NCI-H82 (cell line): ENCODE measurements around the gene MAL.

ENCODE experiments used
- DNase-seq: peaks from one replicate; lab custom pipeline; 2025; lab: John Stamatoyannopoulos, UW

Gene MAL

DNA sequence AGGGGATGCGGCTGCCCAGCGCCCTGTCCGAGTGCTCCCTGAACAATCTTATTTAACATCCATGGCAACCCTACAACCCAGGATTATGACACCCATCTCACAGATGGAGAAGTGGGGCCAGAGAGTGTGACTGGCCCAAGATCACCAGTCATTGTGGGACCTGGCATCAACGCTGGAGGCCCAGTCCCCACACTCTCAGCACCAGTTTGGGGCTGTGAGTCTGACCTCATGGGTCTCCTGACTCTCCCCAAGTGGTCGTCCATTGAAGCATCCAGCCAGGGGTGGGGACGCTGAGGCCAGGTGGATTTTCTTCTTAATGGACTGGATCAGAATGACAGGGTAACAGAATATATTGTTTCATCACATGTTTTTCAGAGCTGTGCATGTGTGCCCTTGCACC is 24.5 kb downstream of the MAL start:
- DNase-seq: no peak

DNA sequence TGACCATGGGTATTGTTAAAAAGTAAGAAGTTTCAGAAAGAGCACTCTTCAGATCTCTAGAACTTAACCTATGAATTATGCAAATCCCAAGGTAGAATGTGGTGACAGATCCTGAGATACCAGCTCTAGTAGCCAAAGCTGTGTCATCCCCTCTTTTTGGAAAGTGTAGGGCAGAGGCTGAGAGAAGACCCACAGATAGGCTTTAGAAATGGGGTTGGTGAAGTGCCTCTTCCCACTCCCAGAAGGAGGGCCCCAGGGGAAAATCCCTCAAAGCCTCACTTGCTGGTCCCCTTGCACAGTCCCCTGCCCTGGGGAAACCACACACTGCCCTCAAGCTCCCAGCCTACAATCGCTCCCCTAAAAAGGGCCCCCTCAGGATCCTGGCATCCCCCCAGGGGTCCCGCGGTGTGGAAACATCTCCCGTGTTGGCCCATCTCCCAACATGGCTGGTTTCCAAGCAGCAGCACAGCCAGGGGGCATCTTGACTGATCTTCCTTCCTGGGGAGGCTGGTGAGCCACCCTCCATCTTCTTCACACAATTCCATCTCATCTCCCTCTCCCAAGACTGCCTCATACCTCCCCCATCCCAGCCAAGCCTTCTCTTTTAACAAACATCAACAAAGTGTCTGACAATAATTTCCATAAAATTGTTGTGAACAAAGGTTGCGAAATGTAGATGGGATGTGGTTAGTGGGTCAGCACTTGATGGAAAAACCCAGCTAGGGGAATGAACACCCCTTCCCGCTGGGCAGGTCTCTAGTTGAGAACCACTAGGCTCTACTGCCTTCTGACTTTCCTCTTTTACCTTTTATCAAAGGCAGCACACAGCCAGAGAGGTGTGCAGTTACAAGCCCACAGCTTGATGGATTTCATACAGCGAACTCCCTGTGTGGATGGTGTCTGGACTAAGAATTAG is 25.1 kb downstream of the MAL start:
- no peak for DNase-seq

DNA sequence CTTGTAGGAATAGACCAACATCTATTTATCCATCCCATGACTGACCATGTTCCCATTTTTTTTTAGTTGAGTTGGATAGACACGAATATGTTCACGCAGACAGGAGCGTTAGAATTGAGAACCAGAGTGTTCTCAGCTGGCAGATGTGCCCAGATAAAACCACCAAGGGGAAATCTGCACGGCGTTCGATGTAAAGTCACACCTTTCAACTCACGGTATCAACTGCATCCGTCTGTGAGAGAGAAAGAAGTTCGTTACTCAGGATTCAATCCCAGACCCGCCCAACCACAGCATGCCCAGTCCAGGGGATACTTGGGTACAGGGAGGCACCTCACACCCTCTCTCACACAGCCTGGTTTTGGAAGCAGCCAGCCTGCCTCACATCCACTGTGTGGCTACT is 26.1 kb downstream of the MAL start:
- DNase-seq: no peak

DNA sequence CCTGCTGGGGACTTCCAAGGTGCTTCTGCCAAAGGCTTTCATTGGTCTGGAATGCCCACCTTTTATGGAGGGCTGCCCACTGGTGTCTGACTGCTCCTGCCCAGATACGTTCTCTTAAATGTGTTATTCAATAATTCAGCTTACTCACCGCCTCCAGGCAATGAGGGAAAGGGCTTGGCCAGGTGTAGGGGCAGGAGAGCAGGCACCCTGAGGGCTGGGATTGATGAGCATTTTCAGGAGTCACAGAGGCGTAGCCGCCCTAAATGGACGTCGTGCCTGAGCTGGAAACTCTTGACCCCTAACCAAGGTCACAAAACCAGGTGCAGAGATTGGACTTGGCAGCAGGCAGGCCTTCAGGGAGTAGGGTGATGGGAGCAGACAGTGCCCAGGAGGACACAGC is 26.8 kb downstream of the MAL start:
- no peak for DNase-seq

DNA sequence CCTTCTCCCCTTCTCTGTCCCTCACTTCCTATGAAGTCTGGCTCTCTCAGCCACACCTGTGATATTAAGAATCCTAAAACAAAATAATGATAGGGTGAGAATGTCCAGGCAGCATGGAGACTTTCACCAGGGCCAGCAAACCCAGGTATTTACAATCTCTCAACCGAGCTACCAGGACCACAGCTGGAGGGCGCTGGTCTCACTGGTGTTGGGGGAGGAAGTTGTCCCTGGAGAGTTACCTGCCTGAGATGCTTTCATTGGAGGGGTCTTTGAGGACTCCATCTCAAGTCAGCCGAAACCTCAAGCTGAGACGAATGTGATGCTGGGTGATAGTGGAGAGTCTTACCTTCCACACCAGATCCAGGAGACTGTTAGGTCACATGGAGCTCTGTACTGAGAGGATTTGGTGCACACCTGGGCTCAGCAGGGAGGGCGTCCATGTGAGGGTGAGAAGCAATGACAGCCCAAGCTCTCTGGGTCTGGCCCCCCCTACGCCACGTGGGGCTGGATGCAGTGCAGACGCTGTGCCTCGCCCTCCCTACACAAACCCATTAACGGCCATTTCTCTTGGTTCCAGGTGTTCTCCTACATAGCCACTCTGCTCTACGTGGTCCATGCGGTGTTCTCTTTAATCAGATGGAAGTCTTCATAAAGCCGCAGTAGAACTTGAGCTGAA is 27.4 kb downstream of the MAL start:
- DNase-seq: no peak

DNA sequence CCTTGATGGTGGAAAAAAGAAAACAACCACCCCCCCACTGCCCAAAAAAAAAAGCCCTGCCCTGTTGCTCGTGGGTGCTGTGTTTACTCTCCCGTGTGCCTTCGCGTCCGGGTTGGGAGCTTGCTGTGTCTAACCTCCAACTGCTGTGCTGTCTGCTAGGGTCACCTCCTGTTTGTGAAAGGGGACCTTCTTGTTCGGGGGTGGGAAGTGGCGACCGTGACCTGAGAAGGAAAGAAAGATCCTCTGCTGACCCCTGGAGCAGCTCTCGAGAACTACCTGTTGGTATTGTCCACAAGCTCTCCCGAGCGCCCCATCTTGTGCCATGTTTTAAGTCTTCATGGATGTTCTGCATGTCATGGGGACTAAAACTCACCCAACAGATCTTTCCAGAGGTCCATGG is 28.0 kb downstream of the MAL start:
- peak; percentile 8 for DNase-seq

DNA sequence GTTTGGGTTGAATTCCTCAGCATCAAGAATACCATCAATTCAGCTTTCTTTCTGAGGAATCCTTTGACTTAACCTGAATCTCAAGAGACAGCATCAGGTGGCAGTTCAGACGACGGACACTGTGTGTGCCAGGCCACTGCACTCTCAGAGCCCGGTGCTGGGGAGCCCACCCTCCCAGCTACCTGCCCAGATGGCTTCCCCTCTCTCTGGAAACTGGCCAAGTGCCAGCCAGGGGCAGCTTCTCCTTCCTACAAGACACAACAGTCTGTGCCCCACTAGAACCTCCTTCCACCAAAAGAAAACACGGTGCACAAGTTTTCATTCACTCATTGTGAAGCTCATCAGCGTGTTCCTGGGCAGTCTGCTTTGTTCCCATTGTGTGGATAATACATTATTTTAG is 28.5 kb downstream of the MAL start:
- DNase-seq: no peak

DNA sequence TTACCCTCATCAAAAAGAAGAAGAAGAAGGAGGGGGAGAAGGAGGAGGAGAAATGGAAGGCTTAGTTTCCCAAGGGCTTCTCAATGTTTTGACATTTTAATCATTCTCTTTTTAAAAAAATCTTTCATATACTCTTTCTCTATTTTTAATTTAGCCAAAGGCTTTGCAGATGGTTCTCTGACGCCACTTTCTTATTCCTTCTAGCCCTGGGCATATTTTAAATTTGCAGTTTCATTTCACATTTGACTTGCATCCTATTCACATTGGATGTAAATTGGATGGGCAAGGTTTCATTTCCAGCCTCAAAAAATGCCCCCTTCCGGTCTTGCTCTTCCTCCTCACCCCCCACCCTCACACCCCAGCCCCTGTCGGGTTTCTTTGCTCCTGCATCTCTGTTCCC is 29.8 kb downstream of the MAL start:
- DNase-seq: no peak

DNA sequence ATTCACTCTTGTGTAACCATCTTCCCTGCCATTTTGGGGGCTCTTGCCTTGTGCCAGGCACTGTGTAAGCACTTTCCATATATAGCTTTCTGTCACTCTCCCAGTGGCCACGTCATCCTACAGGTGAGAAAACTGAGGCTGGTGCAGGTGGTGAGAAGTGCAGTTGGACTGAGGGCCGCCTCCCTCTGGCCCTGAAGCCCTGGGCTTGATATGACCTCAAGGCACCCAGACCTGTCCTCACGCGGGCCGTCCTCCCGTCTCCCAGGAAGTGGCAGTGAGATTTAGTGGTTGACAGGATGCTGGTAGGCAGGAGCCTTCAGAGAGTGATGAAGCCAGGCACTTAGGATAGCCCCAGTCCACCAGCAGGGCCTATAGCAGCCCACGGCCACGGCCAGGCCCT is 30.5 kb downstream of the MAL start:
- DNase-seq: no peak

DNA sequence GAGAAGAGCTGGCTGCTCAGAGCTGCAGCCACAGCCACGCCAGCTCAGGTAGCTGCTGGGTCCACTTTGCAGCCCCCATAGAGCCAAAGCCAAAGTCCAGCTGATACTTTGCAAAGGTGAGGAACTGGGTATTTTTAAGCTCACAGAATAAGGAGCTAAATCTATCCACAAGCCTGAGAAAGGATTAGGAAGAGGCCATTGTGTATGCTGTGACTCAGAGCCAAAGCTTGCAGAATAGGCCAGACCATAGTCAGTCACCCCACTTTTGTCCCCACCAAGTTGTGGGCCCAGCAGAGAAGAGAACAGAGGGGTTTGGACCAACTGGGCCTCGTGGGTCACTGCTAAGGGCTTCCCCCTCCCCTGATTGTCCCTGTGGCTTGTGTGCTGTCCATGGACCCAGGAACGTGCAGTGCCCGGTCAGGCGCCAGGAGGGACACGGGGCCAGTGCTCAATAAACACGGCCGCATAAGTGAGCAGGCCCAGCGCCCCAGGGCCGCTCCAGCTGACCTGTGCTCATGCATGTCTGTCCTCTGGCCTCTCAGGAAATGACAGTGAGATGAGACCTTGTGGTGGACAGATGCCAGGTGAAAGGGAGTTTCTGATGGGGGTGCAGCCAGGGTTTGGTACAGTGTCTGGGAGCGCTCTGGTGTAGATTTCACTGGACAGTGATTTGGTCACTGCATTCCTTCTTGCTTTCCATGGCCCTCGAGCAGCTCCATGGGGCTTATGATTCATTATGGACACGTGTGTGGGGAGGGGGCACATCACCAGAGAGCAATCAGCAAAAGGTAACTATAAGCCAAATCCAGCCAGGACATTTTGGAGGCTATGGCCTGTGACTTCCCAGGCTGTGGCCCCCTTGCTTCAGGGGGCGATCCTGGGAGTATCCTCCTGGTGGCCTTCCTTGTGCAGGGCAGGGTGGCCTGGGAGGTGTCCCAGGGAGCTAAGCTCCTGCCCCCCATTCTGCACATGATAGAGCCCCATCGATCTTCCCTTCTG is 31.3 kb downstream of the MAL start:
- no peak for DNase-seq

DNA sequence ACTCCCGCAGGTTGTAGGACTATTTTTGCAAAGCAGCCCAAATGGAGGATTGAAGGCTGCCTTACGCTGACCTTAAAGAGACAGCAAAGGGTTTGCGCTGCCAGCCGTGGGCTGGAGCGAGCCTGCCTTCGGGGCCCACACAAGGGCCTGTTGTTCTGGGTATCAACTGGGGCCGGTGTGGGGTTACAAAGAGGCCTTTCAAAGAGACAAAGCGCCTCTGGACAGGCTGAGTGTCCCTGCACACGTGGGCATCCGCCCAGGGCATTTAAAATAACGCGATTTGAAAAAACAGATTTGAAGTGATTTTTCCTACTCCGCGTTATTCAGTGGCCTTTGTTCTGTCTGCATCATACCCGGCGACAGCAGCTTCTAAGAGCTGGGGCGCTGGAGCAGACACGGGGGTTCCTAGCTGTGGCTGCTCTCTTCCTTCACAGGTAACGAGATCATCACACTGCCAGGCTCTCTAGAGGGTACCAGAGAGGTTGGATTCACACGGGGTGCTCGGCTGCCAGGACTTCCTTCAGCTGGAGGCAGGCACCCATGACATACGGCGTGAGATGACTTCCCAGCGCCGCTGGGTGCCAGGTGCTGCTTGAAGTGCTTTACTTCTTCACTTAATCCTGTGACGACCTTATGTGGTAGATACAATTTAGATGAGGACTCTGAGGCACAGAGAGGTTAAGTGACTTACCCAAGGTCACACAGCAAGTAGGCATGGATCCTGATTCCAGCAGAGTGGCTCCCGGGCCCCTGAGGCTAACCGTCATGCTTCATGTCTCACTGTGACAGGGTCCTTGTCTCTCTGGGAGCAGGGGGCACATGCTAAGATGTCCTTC is 32.2 kb downstream of the MAL start:
- no peak for DNase-seq

DNA sequence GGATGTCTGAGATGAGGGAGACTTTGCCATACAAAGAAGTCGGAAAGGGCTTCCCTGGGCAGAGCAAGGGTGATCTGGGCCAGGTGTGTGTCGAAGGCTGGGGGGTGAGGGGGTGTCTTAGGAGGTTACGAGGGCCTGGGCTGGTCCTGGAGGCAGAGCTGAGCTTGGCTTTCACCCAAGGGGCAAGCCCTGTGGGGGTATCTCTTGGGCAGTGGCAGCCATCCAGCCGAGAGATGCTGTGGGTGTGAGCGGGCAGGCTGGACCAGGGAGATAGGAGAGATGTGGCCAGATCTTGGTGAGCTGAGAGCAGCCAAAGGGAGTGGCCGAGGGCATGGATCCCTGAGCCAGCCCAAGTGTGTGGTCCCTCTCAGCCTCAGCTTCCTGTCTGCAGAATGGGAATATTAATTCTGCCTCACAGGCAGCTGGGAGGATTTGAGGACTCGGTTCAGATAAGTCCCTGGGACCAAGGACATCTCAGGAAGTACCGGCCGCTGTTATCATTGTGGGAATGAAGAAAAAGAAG is 33.0 kb downstream of the MAL start:
- no peak for DNase-seq

DNA sequence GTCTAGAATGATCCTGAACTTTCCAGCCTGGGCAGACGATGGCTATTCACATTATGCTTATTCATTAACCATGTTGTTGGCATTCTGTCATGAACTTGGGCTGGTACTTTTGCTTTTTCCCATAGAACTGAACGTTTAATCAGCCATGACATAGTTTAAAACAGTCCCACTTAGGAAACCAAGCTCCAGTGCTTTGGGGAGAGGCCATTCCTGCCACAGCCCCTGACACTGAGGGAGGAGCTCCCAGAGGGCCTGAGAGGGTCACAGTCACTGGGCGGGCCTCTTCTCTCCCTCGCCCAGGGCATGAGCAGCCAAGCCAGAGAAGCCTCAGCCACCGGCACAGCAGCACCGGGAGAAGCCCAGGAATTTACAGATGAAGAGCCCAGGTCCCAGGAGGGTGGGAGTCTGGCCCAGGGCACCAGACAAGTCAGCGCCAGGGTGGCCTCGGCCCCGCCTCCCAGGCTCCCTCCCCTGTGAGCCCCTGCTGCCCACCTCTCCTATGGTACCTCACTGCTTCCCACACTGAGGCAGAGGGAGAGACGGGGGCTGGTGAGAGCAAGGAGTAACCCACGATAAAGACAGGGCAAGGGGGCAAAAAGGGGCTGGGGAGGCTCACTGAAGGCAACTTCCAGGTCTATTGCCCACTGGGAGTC is 33.6 kb downstream of the MAL start:
- no peak for DNase-seq

DNA sequence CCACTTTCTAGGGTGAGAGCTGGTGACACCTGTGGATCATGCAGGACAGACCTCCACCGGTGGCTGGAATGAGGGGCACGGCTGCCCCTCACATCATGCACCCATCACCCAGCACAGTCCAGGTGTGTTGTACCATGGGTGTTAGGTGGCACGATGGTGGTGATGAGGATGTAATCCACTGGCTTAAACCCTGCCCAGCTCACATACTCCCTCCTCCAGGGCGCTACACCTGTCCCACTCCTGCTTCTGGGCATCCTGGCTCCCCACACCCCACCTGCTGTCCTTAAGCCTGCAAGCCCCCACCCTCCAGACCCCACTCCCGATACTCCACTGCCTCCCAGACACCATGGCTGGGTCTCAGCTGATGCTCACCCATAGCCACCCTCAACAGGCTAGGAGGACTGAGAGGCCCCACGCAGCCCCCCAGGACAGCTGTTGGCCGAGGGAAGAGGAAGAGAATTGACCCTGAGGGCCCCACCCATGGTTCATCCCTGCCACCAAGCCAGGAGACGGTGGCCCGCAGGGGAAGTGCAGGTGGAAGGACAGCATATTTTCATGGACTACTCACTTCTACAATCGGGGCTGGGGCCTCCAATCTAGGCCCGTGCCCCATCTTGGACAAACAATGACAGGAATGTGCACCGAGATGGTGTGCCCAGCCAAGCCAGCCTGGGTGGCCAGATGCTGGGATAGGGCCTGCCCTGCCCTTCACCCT is 34.3 kb downstream of the MAL start:
- DNase-seq: no peak

DNA sequence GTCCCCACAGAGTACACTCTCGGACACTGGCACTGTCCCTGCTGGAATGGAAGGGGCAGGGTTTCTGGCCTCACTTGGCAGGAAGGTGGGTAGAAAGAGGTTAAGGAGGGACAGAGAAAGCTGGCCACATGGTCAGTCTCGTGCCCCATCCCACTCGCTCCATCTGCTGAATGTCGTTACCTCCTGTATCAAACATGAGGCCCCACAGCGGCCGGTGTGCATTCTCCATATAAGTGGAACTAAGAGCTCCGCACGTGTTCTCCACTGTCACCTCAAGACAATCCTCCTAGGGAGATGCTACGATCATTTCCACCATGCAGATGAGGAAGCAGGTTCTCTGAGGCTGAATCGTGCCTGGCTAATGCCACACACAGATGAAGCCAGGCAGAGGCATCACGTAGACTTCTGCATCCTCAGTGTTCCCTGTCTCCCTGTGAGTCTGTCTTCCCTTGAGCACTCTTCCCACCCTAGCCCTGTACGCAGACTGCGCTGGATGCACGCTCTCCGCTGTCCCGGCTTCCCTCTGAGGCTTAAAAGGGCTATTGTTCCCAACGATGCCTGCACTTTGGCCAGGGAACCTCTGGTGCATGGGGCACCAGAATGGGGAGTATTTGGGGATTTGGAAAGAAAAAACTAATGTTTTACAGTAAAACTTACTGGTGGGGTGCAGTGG is 35.1 kb downstream of the MAL start:
- DNase-seq: no peak

DNA sequence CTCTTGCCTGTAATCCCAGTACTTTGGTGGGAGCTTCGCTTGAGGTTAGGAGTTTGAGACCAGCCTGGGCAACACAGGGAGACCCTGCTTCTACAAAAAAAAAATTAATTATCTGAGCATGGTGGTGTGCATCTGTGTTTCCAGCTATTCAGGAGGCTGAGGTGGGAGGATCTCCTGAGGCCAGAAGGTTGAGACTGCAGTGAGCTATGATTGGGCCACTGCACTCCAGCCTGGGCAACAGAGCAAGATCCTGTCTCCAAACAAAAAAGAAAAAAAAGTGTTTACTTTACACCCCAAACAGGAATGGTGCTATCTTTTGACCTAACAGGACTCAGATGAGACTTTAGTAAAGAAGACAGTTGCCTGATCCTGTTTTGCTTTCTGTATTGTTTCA is 35.6 kb downstream of the MAL start:
- DNase-seq: no peak

DNA sequence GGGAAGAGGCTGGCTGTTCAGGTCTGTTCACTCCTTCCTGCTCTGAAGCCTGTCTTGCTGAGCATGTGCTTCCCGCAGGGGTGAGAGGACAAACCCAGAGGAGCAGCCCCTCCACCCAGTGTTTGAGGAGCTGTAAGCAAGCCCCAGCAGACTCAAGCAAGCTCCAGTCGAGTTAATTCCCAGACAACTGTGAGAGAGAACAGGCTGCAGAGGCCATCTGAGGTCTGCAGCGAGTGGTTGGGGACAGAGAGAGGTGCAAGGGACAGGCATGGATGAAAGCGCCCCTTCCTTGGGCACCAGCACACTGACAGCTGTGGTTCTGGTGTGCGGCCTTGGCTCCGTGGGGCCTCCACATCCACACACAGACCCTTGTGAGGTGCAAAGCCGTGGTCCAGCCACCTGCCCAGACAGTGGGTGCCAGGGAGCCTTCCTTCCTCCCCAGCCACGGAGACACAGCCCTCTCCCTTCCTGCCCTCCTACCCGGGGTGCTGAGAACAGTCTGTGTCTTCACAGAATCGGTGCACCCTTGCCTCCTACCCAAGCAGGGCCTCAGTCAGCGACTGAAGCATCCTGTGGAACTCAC is 36.2 kb downstream of the MAL start:
- DNase-seq: no peak

DNA sequence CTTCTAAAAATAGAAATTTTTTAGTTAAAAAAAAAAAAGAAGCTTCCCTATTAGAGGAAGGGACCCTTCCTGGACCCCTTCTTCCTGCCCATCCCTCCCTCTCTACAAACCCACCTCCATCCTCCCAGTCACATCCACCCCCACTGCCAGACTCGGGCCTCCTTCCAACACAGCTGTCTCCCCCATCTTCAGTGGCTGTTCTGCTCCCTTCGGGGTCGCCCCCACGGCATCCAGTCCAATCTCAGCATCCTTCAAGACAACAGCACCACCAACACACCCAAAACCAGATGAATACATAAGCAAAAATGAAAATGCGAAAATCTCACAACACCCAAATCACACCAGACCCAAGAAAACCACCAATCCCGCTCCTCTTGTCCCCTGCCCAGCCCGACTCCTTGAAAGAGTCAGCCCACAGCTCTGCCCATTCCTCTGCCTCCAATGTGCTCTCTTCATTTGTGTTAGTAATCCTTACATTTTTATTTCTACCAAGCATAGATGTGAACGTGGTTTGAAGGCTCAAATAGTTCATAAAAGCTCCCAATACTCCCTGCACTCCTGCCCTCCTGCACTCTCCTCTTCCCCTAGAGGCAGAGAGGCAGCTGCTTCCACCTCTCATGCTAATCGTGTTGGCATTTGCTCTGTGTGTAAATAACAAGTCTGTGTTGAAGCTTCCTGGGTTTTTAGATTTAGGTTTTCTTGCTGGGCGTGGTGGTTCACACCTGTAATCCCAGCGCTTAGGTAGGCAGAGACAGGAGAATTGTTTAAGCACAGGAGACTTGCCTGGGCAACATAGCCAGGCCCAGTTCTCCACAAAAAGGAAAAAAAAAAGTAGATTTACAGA is 37.0 kb downstream of the MAL start:
- peak; percentile 30 for DNase-seq
